B cell (primary cell): ENCODE data around the gene LYRM7. TPM values are rescaled to one million over a fixed set of nuclear protein-coding genes. Genes with fewer than 3 reads are reported as not detected.
A peak's percentile ranks its signal among the peaks of the same experiment; 100 is the strongest.

Source experiments
- ATAC-seq: fragments of 200-7000 bp; cut with Tn5 transposase; one replicate; pipeline ENCODE4 v1.10.0; 2021; ENCODE audit warnings: low read depth, mild to moderate bottlenecking, moderate number of reproducible peaks, moderate library complexity
- CTCF ChIA-PET: fragments of 350-600 bp; sonication (Branson Sonifier 250); formaldehyde crosslinking; loops from one replicate; lab custom pipeline; 2021; ENCODE audit warnings: antibody characterized with exemption, inconsistent platforms; lab: Charles Lee
- POLR2A ChIA-PET: fragments of 350-600 bp; sonication (Branson Sonifier 250); formaldehyde crosslinking; loops from one replicate; lab custom pipeline; 2021; ENCODE audit warnings: antibody characterized with exemption; lab: Charles Lee
- DNase-seq: peaks from one replicate; pipeline ENCODE4 v3.0.0; 2013
- H2AFZ ChIP-seq: 2 replicates; pipeline ENCODE4 v1.6.1; 2012; ENCODE audit warnings: mild to moderate bottlenecking, low read depth, low read length; ENCODE audit not compliant: insufficient read depth, poor library complexity, severe bottlenecking
- H3K27ac ChIP-seq, 2 donors: 1 replicate in 1 of 2; 2 replicates in 1 of 2; pipeline ENCODE4 v1.5.1; 2012 to 2013; ENCODE audit warnings: low read length in 2 of 2, mild to moderate bottlenecking in 2 of 2, moderate library complexity in 1 of 2
- H3K27me3 ChIP-seq, 4 experiments: fragments of 200-600 bp in 1 of 4; sonication (generic) in 1 of 4; replicated peaks in 1 of 4; 1 replicate in 2 of 4; 2 replicates in 2 of 4; pipeline versions ENCODE4 v1.6.1 to v1.7.0; 2013 to 2016; ENCODE audit warnings: low read length in 3 of 4, mild to moderate bottlenecking in 2 of 4, mixed read lengths in 1 of 4, moderate library complexity in 1 of 4; ENCODE audit not compliant: insufficient read depth in 4 of 4, control insufficient read depth in 3 of 4; ENCODE audit errors: control extremely low read depth in 1 of 4
- H3K36me3 ChIP-seq, 2 experiments: replicated peaks in 1 of 2; 1 replicate in 1 of 2; 2 replicates in 1 of 2; pipeline versions ENCODE4 v1.6.1 to v1.7.1; 2013; ENCODE audit warnings: low read length in 1 of 2; ENCODE audit not compliant: insufficient read depth in 2 of 2, control insufficient read depth in 1 of 2; ENCODE audit errors: control extremely low read depth in 1 of 2, extremely low read depth in 1 of 2
- H3K4me1 ChIP-seq, 2 donors: fragments of 200-600 bp in 1 of 2; sonication (generic) in 1 of 2; 1 replicate in 1 of 2; 2 replicates in 1 of 2; pipeline versions ENCODE4 v1.5.1 to v1.6.1; 2013 to 2017; ENCODE audit warnings: low read length in 2 of 2; ENCODE audit not compliant: control insufficient read depth in 2 of 2, insufficient read depth in 2 of 2
- H3K4me2 ChIP-seq: replicated peaks from 2 replicates; pipeline ENCODE3; 2012; ENCODE audit warnings: mild to moderate bottlenecking, low read depth, low read length; ENCODE audit not compliant: poor library complexity, severe bottlenecking
- H3K4me3 ChIP-seq, 5 experiments: fragments of 200-600 bp in 1 of 5; sonication (generic) in 1 of 5; 1 replicate in 3 of 5; 2 replicates in 2 of 5; pipeline versions ENCODE4 v1.5.1 to v1.7.0; 2011 to 2016; ENCODE audit warnings: low read length in 4 of 5, mild to moderate bottlenecking in 4 of 5, low read depth in 2 of 5, control low read depth in 1 of 5, moderate library complexity in 1 of 5; ENCODE audit not compliant: insufficient read depth in 1 of 5; ENCODE audit errors: control extremely low read depth in 1 of 5, extremely low read depth in 1 of 5
- H3K79me2 ChIP-seq: fragments of 200-600 bp; sonication (generic); one replicate; pipeline ENCODE4 v1.6.0; 2016; ENCODE audit warnings: low read length; ENCODE audit not compliant: control insufficient read depth, insufficient read depth
- H3K9ac ChIP-seq: fragments of 200-600 bp; sonication (generic); 2 replicates; pipeline ENCODE4 v1.6.1; 2017; ENCODE audit warnings: mild to moderate bottlenecking, low read length, moderate library complexity
- H3K9me3 ChIP-seq, 3 donors: one replicate each; pipeline versions ENCODE4 v1.6.1 to v1.7.1; 2013; ENCODE audit warnings: low read length in 2 of 3; ENCODE audit not compliant: control insufficient read depth in 2 of 3, insufficient read depth in 1 of 3; ENCODE audit errors: control extremely low read depth in 1 of 3
- H4K20me1 ChIP-seq: 2 replicates; pipeline ENCODE4 v1.6.0; 2012; ENCODE audit warnings: mild to moderate bottlenecking, low read length; ENCODE audit not compliant: insufficient read depth, control insufficient read depth, poor library complexity, severe bottlenecking
- H3K27ac Mint-ChIP-seq: one replicate; pipeline ENCODE4 v1.8.0; 2021; ENCODE audit warnings: mixed read lengths
- H3K27me3 Mint-ChIP-seq: one replicate; pipeline ENCODE4 v1.8.0; 2021; ENCODE audit warnings: mixed read lengths
- H3K4me1 Mint-ChIP-seq: one replicate; pipeline ENCODE4 v1.8.0; 2021; ENCODE audit warnings: mixed read lengths
- H3K4me3 Mint-ChIP-seq: one replicate; pipeline ENCODE4 v1.8.0; 2021; ENCODE audit warnings: mixed read lengths
- H3K9me3 Mint-ChIP-seq: one replicate; pipeline ENCODE4 v1.8.0; 2022; ENCODE audit warnings: mixed read lengths; ENCODE audit not compliant: insufficient read depth
- EZH2 ChIP-seq: IDR thresholded peaks from 2 replicates; pipeline ENCODE4 v1.6.1; 2012; ENCODE audit warnings: borderline replicate concordance, low read depth, mild to moderate bottlenecking, moderate library complexity, low read length; ENCODE audit not compliant: insufficient read depth, poor library complexity, severe bottlenecking
- WGBS: methylation state at CpG from one replicate; pipeline ENCODE4 v1.1.5; 2013; ENCODE audit warnings: missing lambda C conversion rate; ENCODE audit not compliant: insufficient coverage; 5-methylcytosine and 5-hydroxymethylcytosine counted together
- intact Hi-C: fragments of 100-400 bp; cut with micrococcal nuclease; formaldehyde crosslinking; loops from one replicate; pipeline ENCODE4 v1.10.0; 2022
- polyA plus RNA-seq: library from polyadenylated mRNA; depleted of rRNA; stranded (reverse); fragments of >200 nt; gene quantifications from 2 replicates; pipeline ENCODE4 v1.2.3, GENCODE V29; 2012
- total RNA-seq, 2 donors: library from RNA; stranded (reverse); fragments of 120-200 nt in 1 of 2; gene quantifications; 1 replicate in 1 of 2; 2 replicates in 1 of 2; pipeline versions ENCODE4 v1.2.3 to v1.2.4, GENCODE V29; 2013 to 2022
- TF ChIP-seq, protein P1 (sequence below): fragments of 200-600 bp; IDR thresholded peaks from one replicate; pipeline ENCODE4 v1.8.0; 2022; ENCODE audit warnings: antibody characterized with exemption, mild to moderate bottlenecking

LYRM7 gene
- total and polyA plus RNA-seq, 2 donors (not counting 1 experiment from before 2014, with no cell fraction given) = 2.7 to 12.3 TPM

DNA sequence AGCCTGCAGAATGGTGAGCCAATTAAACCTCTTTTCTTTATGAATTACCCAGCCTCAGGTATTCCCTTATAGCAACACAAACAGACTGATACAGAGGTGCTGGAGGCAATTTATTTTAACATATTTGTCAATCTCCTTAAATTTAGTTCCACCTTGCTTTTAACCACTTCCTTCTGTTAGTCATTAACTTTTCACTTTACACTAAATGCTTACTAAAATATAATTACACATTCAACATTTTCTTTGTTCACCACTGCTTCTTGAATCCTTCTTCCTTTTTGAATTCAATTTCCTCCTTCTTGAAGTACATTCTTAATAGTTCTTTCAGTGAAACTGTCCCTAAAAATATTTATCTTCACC lies 39.4 kb downstream of the LYRM7 start:
- H3K27me3 Mint-ChIP-seq = no peaks in the 10 kb centered on the region
- ChIA-PET CTCF (interaction anchor here (0.6 to 2.2 kb wide), 10 partner anchors 13 to 175 kb away, joined by 3 to 21 read pairs (median 4); partner anchors contain the start of gene CDC42SE2), POLR2A (interaction anchor here (0.9 to 2.1 kb wide), 8 partner anchors 12 to 172 kb away, joined by 3 to 30 read pairs (median 5); partner anchors contain the start of gene CDC42SE2)
- peaks cover 56% of the 10 kb centered on the region for H3K4me1 Mint-ChIP-seq
- ATAC-seq (no peak), DNase-seq (no peak)
- Histone ChIP-seq H4K20me1 (no peaks in the 10 kb centered on the region), H3K27ac (peak overlapping the region; percentile 89 to 92), H3K9ac (peak overlapping the region; percentile 68), H3K9me3 (peaks cover 0 to 2% (median 0%) of the 10 kb centered on the region in 3 donors), H2AFZ (no peak overlapping the region), H3K4me1 (peaks cover 42 to 58% of the 10 kb centered on the region in 2 donors), H3K36me3 (peaks cover 0 to 12% of the 10 kb centered on the region in 2 experiments), H3K4me2 (peak overlapping the region; percentile 67), H3K27me3 (no peaks in the 10 kb centered on the region), H3K79me2 (peaks cover 60% of the 10 kb centered on the region), H3K4me3 (peak overlapping the region; percentile 42 to 88 (median 59))
- peak overlapping the region; percentile 98 for H3K27ac Mint-ChIP-seq
- intact Hi-C loops = no loop called here
- peak overlapping the region; percentile 85 for H3K4me3 Mint-ChIP-seq
- no peaks in the 10 kb centered on the region for H3K9me3 Mint-ChIP-seq
- no peak for TF ChIP-seq EZH2
- TF ChIP-seq, protein P1, sequence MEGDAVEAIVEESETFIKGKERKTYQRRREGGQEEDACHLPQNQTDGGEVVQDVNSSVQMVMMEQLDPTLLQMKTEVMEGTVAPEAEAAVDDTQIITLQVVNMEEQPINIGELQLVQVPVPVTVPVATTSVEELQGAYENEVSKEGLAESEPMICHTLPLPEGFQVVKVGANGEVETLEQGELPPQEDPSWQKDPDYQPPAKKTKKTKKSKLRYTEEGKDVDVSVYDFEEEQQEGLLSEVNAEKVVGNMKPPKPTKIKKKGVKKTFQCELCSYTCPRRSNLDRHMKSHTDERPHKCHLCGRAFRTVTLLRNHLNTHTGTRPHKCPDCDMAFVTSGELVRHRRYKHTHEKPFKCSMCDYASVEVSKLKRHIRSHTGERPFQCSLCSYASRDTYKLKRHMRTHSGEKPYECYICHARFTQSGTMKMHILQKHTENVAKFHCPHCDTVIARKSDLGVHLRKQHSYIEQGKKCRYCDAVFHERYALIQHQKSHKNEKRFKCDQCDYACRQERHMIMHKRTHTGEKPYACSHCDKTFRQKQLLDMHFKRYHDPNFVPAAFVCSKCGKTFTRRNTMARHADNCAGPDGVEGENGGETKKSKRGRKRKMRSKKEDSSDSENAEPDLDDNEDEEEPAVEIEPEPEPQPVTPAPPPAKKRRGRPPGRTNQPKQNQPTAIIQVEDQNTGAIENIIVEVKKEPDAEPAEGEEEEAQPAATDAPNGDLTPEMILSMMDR = no peak

DNA sequence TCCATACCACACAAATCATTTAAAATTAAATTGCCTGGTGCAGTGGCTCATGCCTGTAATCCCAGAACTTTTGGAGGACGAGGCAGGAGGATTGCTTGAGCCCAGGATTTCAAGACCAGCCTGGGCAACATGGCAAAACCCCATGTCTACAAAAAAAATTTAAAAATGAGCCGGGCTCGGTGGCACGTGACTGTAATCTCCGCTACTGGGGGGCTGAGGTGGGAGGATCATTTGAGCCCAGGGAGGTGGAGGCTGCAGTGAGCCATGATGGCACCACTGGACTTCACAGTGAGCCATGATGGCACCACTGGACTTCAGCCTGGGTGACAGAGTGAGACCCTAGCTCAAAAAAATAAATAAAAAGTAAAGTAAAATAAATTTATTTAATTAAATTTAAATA lies 40.9 kb downstream of the LYRM7 start:
- Histone ChIP-seq H3K27me3 (no peaks in the 10 kb centered on the region), H3K9me3 (no peaks in the 10 kb centered on the region), H3K36me3 (peaks cover 2 to 18% of the 10 kb centered on the region in 2 experiments), H3K4me1 (peaks cover 55 to 65% of the 10 kb centered on the region in 2 donors), H3K4me3 (peak overlapping the region; percentile 7 to 88 (median 59)), H3K79me2 (peaks cover 68% of the 10 kb centered on the region), H3K4me2 (peak overlapping the region; percentile 67), H3K27ac (peak overlapping the region; percentile 89 to 92), H3K9ac (peak overlapping the region; percentile 68), H2AFZ (no peak overlapping the region), H4K20me1 (no peaks in the 10 kb centered on the region)
- Mint-ChIP-seq H3K27ac (peak overlapping the region; percentile 79), H3K4me3 (peak overlapping the region; percentile 85), H3K4me1 (peaks cover 65% of the 10 kb centered on the region), H3K27me3 (no peaks in the 10 kb centered on the region), H3K9me3 (no peaks in the 10 kb centered on the region)
- ChIA-PET CTCF (interaction anchor here (0.6 to 2.6 kb wide), 4 partner anchors 13 to 170 kb away, joined by 3 to 16 read pairs (median 4); no protein-coding TSS in a partner anchor), POLR2A (interaction anchor here (3.8 kb wide), 1 partner anchor 53 kb away, joined by 11 read pairs; the partner anchor contains the start of gene CDC42SE2)
- no peak for ATAC-seq
- 75% methylated on average over 4 of the region's 5 CpGs for WGBS
- no peak for DNase-seq
- no peak for TF ChIP-seq EZH2
- TF ChIP-seq, protein P1 = no peak
- intact Hi-C loops = no loop called here
